Activated CD4-positive, alpha-beta memory T cell treated with anti-CD3 and anti-CD28 coated beads, Interleukin-2, amount 10 ng/mL, durations not matched to agents 7 days and 5 days (primary cell): ENCODE results near the gene CCNK. TPM values are rescaled to one million over a fixed set of nuclear protein-coding genes. Genes with fewer than 3 reads are reported as not detected.
A peak's percentile ranks its signal among the peaks of the same experiment; 100 is the strongest.

Experiments
- CTCF ChIA-PET: fragments of 350-600 bp; sonication (Branson Sonifier 250); formaldehyde crosslinking; loops from one replicate; lab custom pipeline; 2021; ENCODE audit warnings: antibody characterized with exemption, inconsistent platforms; lab: Charles Lee
- POLR2A ChIA-PET: fragments of 350-600 bp; sonication (Branson Sonifier 250); formaldehyde crosslinking; loops from one replicate; lab custom pipeline; 2021; ENCODE audit warnings: antibody characterized with exemption; lab: Charles Lee
- DNase-seq: peaks from one replicate; pipeline ENCODE4 v3.0.0-alpha.2; 2020
- H3K27ac Mint-ChIP-seq: one replicate; pipeline ENCODE4 v1.8.0; 2021; ENCODE audit warnings: mild to moderate bottlenecking, mixed read lengths
- H3K27me3 Mint-ChIP-seq: one replicate; pipeline ENCODE4 v1.8.0; 2021; ENCODE audit warnings: mixed read lengths
- H3K36me3 Mint-ChIP-seq: one replicate; pipeline ENCODE4 v1.8.0; 2021; ENCODE audit warnings: low read depth, mixed read lengths
- H3K4me1 Mint-ChIP-seq: one replicate; pipeline ENCODE4 v1.8.0; 2021; ENCODE audit warnings: mixed read lengths
- H3K4me3 Mint-ChIP-seq: one replicate; pipeline ENCODE4 v1.8.0; 2021; ENCODE audit warnings: mild to moderate bottlenecking, mixed read lengths
- H3K9me3 Mint-ChIP-seq: one replicate; pipeline ENCODE4 v1.8.0; 2021; ENCODE audit warnings: mixed read lengths
- total RNA-seq, 2 experiments: library from RNA; stranded (reverse); gene quantifications; one replicate each; pipeline ENCODE4 v1.2.3, GENCODE V29; 2021

CCNK gene
- total RNA-seq, 2 experiments from 2014 or later: 79.2 to 83.7 TPM

- Mint-ChIP-seq H3K9me3 (no peaks in the 10 kb centered on the region), H3K27ac (no peak overlapping the region), H3K4me3 (no peak overlapping the region), H3K36me3 (no peaks in the 10 kb centered on the region), H3K4me1 (peaks cover 3% of the 10 kb centered on the region), H3K27me3 (no peaks in the 10 kb centered on the region)
- ChIA-PET POLR2A (no interaction called here), CTCF (interaction anchor here (1.1 kb wide), 1 partner anchor 108 kb away, joined by 4 read pairs; no protein-coding TSS in a partner anchor)
- no peak for DNase-seq
Measured at GRCh38 chr14:99519931-99520421, 38.8 kb downstream of the CCNK start.

- Mint-ChIP-seq H3K27me3 (no peaks in the 10 kb centered on the region), H3K4me3 (no peak overlapping the region), H3K36me3 (no peaks in the 10 kb centered on the region), H3K4me1 (peaks cover 8% of the 10 kb centered on the region), H3K9me3 (no peaks in the 10 kb centered on the region), H3K27ac (no peak overlapping the region)
- ChIA-PET CTCF (no interaction called here), POLR2A (no interaction called here)
- no peak for DNase-seq
Measured at GRCh38 chr14:99520571-99521081, 39.4 kb downstream of the CCNK start.

DNA sequence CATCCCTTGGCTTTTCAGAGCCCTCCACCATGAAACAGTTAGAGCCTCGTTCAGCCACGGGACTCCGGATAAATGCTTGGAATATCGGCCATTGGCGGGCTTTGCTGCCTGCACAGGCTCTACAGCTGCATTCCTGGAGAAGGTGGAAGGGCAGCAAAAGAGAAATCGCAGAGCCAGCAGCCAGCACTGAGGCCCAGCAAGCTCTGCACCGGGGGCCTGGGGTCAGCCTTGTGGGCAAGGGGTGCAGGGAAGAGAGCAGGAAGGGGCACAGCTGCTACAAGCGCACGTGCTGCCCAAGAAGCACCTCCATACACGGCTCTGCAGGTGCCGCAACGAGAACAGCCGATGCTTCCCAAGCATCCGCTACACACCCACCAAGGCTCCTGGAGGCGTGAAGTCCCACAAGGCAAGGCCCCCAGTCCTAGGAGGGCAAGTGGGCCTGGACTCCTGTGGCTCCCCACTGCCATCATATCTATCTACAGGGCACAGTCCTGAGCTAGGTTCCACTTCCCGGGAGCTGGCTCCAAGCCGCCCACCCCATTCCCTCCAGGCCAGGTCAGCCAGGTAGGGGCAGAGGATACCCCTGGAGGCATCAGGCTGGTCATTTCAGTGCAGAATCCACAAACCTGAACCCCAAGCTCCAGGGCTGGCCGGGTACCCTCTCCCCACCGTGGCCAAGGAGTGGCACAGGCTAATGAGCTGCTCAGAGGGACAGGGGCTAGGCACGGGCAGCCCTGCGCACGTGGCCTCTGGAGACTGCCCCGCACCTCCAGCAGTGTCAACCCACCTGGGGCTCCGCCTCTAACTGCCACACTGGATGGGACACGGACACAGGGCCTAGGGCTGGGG, 40.2 kb downstream of the CCNK start:
- Mint-ChIP-seq H3K9me3 (no peaks in the 10 kb centered on the region), H3K4me3 (no peak overlapping the region), H3K27ac (no peak overlapping the region), H3K27me3 (no peaks in the 10 kb centered on the region), H3K36me3 (no peaks in the 10 kb centered on the region), H3K4me1 (peaks cover 10% of the 10 kb centered on the region)
- no peak for DNase-seq
- ChIA-PET POLR2A (no interaction called here), CTCF (no interaction called here)

- Mint-ChIP-seq H3K4me3 (no peak overlapping the region), H3K27me3 (no peaks in the 10 kb centered on the region), H3K36me3 (no peaks in the 10 kb centered on the region), H3K9me3 (no peaks in the 10 kb centered on the region), H3K4me1 (peaks cover 10% of the 10 kb centered on the region), H3K27ac (no peak overlapping the region)
- DNase-seq: no peak
- ChIA-PET POLR2A (no interaction called here), CTCF (no interaction called here)
Measured at GRCh38 chr14:99522025-99522401, 40.8 kb downstream of the CCNK start.

GRCh38 chr14:99522457-99522891, 41.3 kb downstream of the CCNK start:
- H3K27me3 Mint-ChIP-seq: no peaks in the 10 kb centered on the region
- ChIA-PET CTCF (interaction anchor here (1.0 kb wide), 1 partner anchor 106 kb away, joined by 3 read pairs; no protein-coding TSS in a partner anchor), POLR2A (no interaction called here)
- no peak overlapping the region for H3K4me3 Mint-ChIP-seq
- DNase-seq: no peak
- no peak overlapping the region for H3K27ac Mint-ChIP-seq
- peaks cover 10% of the 10 kb centered on the region for H3K4me1 Mint-ChIP-seq
- no peaks in the 10 kb centered on the region for H3K36me3 Mint-ChIP-seq
- no peaks in the 10 kb centered on the region for H3K9me3 Mint-ChIP-seq

- DNase-seq: no peak
- H3K9me3 Mint-ChIP-seq: no peaks in the 10 kb centered on the region
- no peak overlapping the region for H3K4me3 Mint-ChIP-seq
- peaks cover 10% of the 10 kb centered on the region for H3K4me1 Mint-ChIP-seq
- H3K36me3 Mint-ChIP-seq: no peaks in the 10 kb centered on the region
- H3K27ac Mint-ChIP-seq: no peak overlapping the region
- ChIA-PET CTCF (interaction anchor here (1.0 kb wide), 1 partner anchor 105 kb away, joined by 3 read pairs; no protein-coding TSS in a partner anchor), POLR2A (no interaction called here)
- no peaks in the 10 kb centered on the region for H3K27me3 Mint-ChIP-seq
Measured at GRCh38 chr14:99522934-99523703, 41.9 kb downstream of the CCNK start.

DNA sequence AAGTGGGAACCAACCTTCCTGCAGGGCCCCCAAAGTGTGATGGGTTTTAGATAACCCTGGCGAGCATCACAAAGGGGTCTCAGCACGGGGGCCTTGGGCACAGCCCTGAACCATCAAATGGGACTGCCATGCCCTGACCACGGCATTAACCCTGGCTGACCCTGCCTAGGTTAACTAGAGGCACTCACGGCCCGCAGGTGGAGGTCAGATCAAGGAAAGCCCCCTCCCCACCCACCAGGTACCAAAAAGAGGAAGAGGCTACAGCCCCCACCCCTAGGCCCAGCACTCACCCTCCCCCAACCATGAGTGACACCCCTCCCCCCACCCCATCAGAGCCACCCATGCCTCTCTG, 42.5 kb downstream of the CCNK start:
- ChIA-PET POLR2A (interaction anchor here (1.7 kb wide), 1 partner anchor 80 kb away, joined by 10 read pairs; the partner anchor contains the start of gene CCDC85C), CTCF (interaction anchor here (0.5 to 1.0 kb wide), 2 partner anchors 105 to 169 kb away, joined by 3 read pairs; no protein-coding TSS in a partner anchor)
- H3K4me1 Mint-ChIP-seq: peaks cover 10% of the 10 kb centered on the region
- no peaks in the 10 kb centered on the region for H3K36me3 Mint-ChIP-seq
- no peak for DNase-seq
- no peaks in the 10 kb centered on the region for H3K9me3 Mint-ChIP-seq
- no peaks in the 10 kb centered on the region for H3K27me3 Mint-ChIP-seq
- H3K4me3 Mint-ChIP-seq: no peak overlapping the region
- no peak overlapping the region for H3K27ac Mint-ChIP-seq

- Mint-ChIP-seq H3K4me1 (peaks cover 10% of the 10 kb centered on the region), H3K27me3 (no peaks in the 10 kb centered on the region), H3K9me3 (no peaks in the 10 kb centered on the region), H3K36me3 (no peaks in the 10 kb centered on the region), H3K4me3 (no peak overlapping the region), H3K27ac (no peak overlapping the region)
- POLR2A ChIA-PET: interaction anchor here (1.7 kb wide), 1 partner anchor 80 kb away, joined by 10 read pairs; the partner anchor contains the start of gene CCDC85C
- CTCF ChIA-PET: interaction anchor here (0.5 kb wide), 1 partner anchor 168 kb away, joined by 3 read pairs; no protein-coding TSS in a partner anchor
- no peak for DNase-seq
Measured at GRCh38 chr14:99524091-99524661, 43.0 kb downstream of the CCNK start.

GRCh38 chr14:99524804-99525698, 43.8 kb downstream of the CCNK start:
- H3K27ac Mint-ChIP-seq: peak overlapping the region; percentile 89
- H3K27me3 Mint-ChIP-seq: no peaks in the 10 kb centered on the region
- no peak overlapping the region for H3K4me3 Mint-ChIP-seq
- DNase-seq: peak; percentile 44
- H3K4me1 Mint-ChIP-seq: peaks cover 10% of the 10 kb centered on the region
- ChIA-PET CTCF (interaction anchor here (1.0 to 1.5 kb wide), 2 partner anchors 12 to 103 kb away, joined by 6 to 7 read pairs; no protein-coding TSS in a partner anchor), POLR2A (interaction anchor here (1.0 to 1.7 kb wide), 2 partner anchors 70 to 79 kb away, joined by 4 to 10 read pairs; partner anchors contain the start of gene CCDC85C)
- H3K36me3 Mint-ChIP-seq: no peaks in the 10 kb centered on the region
- H3K9me3 Mint-ChIP-seq: no peaks in the 10 kb centered on the region

DNA sequence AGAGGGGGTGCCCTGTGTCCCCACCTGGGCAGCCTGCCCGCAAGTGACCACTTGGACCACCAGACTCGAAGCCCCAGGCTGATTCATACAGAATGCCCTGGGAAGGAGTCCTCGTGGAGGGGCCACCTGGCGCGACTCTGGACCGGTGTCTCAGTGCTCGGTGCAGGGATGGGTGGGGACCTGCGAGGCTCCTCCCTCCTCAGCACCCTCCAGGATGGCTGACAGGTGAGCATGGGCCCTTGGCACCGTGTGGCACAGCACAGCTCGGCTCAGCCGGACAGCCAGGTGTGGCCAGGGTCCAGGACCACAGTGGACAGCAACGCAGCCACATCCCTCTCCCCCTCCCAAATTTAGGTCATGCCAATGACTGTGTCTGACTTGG, 44.5 kb downstream of the CCNK start:
- CTCF ChIA-PET: interaction anchor here (1.0 to 1.5 kb wide), 2 partner anchors 13 to 103 kb away, joined by 6 to 7 read pairs; no protein-coding TSS in a partner anchor
- Mint-ChIP-seq H3K27me3 (no peaks in the 10 kb centered on the region), H3K4me1 (peaks cover 10% of the 10 kb centered on the region), H3K27ac (peak overlapping the region; percentile 89), H3K4me3 (no peak overlapping the region), H3K9me3 (no peaks in the 10 kb centered on the region), H3K36me3 (no peaks in the 10 kb centered on the region)
- POLR2A ChIA-PET: interaction anchor here (1.0 kb wide), 1 partner anchor 69 kb away, joined by 4 read pairs; no protein-coding TSS in a partner anchor
- DNase-seq: no peak

DNA sequence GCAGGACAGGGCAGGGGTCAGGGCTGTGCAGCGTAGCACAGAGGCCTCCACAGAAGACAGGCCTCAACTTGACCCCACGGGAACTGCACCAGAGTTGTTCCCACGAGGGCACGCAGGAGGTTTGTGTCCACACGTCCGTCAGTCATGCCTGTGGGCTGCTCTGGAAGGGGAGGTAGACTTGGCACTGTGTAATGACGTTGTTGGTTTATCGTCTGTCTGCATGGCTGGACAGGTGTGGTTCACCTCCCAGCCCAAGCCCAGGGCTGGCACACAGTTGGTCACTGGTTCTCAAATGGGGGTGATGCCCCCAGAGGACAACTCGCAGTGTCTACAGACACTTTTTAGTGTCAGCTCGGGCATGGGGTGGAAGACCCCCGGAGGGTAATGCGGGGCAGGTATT, 45.8 kb downstream of the CCNK start:
- Mint-ChIP-seq H3K4me1 (peaks cover 10% of the 10 kb centered on the region), H3K27ac (no peak overlapping the region), H3K4me3 (no peak overlapping the region), H3K36me3 (no peaks in the 10 kb centered on the region), H3K9me3 (no peaks in the 10 kb centered on the region), H3K27me3 (no peaks in the 10 kb centered on the region)
- DNase-seq: no peak
- CTCF ChIA-PET: no interaction called here
- POLR2A ChIA-PET: interaction anchor here (0.8 kb wide), 1 partner anchor 16 kb away, joined by 3 read pairs; no protein-coding TSS in a partner anchor
